H1 (cell line): ENCODE measurements around the gene NRXN3. TPM values are rescaled to one million over a fixed set of nuclear protein-coding genes. Genes with fewer than 3 reads are reported as not detected.

Experiments
- CTCF ChIA-PET: fragments of 300-600 bp; sonication (Branson Sonifier 250); formaldehyde crosslinking; loops from one replicate; lab custom pipeline; 2021; ENCODE audit not compliant: partially characterized antibody; lab: Charles Lee
- POLR2A ChIA-PET: fragments of 300-600 bp; sonication (Branson Sonifier 250); formaldehyde crosslinking; loops from one replicate; lab custom pipeline; 2021; ENCODE audit warnings: inconsistent platforms; ENCODE audit not compliant: partially characterized antibody; lab: Charles Lee
- DNase-seq, 2 experiments: peaks; one replicate each; pipeline versions ENCODE4 v3.0.0 to v3.0.0-alpha.2; 2010 to 2022; ENCODE audit warnings: low spot score in 2 of 2, low read depth in 1 of 2, mixed read lengths in 1 of 2
- FAIRE-seq: peaks from 2 replicates; lab custom pipeline; 2011; peaks lifted over from hg19 to GRCh38; lab: Jason Lieb, UNC
- H2AFZ ChIP-seq: 2 replicates; pipeline ENCODE4 v1.8.1; 2012; ENCODE audit warnings: low read length, inconsistent platforms
- H2AK5ac ChIP-seq: 2 replicates; pipeline ENCODE4 v1.6.1; 2013; ENCODE audit warnings: low read depth, low read length
- H2BK120ac ChIP-seq: replicated peaks from 2 replicates; pipeline ENCODE3; 2013; ENCODE audit warnings: low read depth, low read length, inconsistent platforms
- H2BK12ac ChIP-seq: 2 replicates; pipeline ENCODE4 v1.6.1; 2013; ENCODE audit warnings: low read depth, low read length
- H2BK15ac ChIP-seq: 2 replicates; pipeline ENCODE4 v1.6.1; 2013; ENCODE audit warnings: low read length
- H2BK20ac ChIP-seq: 2 replicates; pipeline ENCODE4 v1.6.1; 2013; ENCODE audit warnings: low read length
- H2BK5ac ChIP-seq: 2 replicates; pipeline ENCODE4 v1.6.1; 2013; ENCODE audit warnings: low read depth, low read length
- H3K14ac ChIP-seq: 2 replicates; pipeline ENCODE4 v1.6.1; 2013; ENCODE audit warnings: inconsistent platforms; ENCODE audit not compliant: insufficient read length
- H3K18ac ChIP-seq: 2 replicates; pipeline ENCODE4 v1.6.1; 2013; ENCODE audit warnings: low read length; ENCODE audit errors: extremely low read depth
- H3K23ac ChIP-seq: 2 replicates; pipeline ENCODE4 v1.6.1; 2013; ENCODE audit warnings: inconsistent platforms; ENCODE audit not compliant: insufficient read length
- H3K23me2 ChIP-seq: 2 replicates; pipeline ENCODE4 v1.6.1; 2013; ENCODE audit warnings: low read depth, low read length
- H3K27ac ChIP-seq: 2 replicates; pipeline ENCODE4 v1.6.1; 2011; ENCODE audit warnings: low read depth, low read length, inconsistent platforms
- H3K27me3 ChIP-seq, 4 experiments: replicated peaks in 1 of 4; 1 replicate in 1 of 4; 2 replicates in 3 of 4; pipeline versions ENCODE4 v1.6.1 to v1.8.1; 2011 to 2013; ENCODE audit warnings: low read length in 3 of 4, mild to moderate bottlenecking in 3 of 4, inconsistent platforms in 2 of 4, mixed read lengths in 2 of 4, moderate library complexity in 1 of 4; ENCODE audit not compliant: control insufficient read depth in 3 of 4, insufficient read depth in 3 of 4; ENCODE audit errors: extremely low read depth in 1 of 4
- H3K36me3 ChIP-seq, 4 experiments: 2 replicates each; pipeline versions ENCODE4 v1.6.1 to v1.8.1; 2011 to 2013; ENCODE audit warnings: mild to moderate bottlenecking in 4 of 4, low read length in 3 of 4, moderate library complexity in 2 of 4, control low read depth in 1 of 4, inconsistent platforms in 1 of 4; ENCODE audit not compliant: insufficient read depth in 4 of 4, control insufficient read depth in 2 of 4
- H3K4ac ChIP-seq: replicated peaks from 2 replicates; pipeline ENCODE3; 2013; ENCODE audit warnings: low read length, low read depth, mixed read lengths, inconsistent platforms; ENCODE audit not compliant: insufficient read length
- H3K4me1 ChIP-seq, 4 experiments: replicated peaks in 1 of 4; 1 replicate in 1 of 4; 2 replicates in 3 of 4; pipeline versions ENCODE4 v1.6.1 to v1.8.1; 2011 to 2013; ENCODE audit warnings: low read length in 3 of 4, inconsistent platforms in 2 of 4, mixed read lengths in 1 of 4; ENCODE audit not compliant: insufficient read depth in 4 of 4, control insufficient read depth in 3 of 4
- H3K4me2 ChIP-seq, 2 experiments: 2 replicates each; pipeline versions ENCODE4 v1.6.1 to v1.8.1; 2011 to 2013; ENCODE audit warnings: low read depth in 2 of 2, low read length in 2 of 2, control low read depth in 1 of 2, inconsistent platforms in 1 of 2, mild to moderate bottlenecking in 1 of 2; ENCODE audit not compliant: insufficient read depth in 1 of 2
- H3K4me3 ChIP-seq, 4 experiments: fragments of 200-600, 300-600 bp in 1 of 4; sonication (generic), shearing (Covaris generic), sonication (Bioruptor Twin) in 1 of 4; 2 replicates each; pipeline versions ENCODE4 v1.5.1 to v1.8.1; 2011 to 2016; ENCODE audit warnings: low read length in 4 of 4, low read depth in 3 of 4, control low read depth in 2 of 4, inconsistent platforms in 2 of 4, mild to moderate bottlenecking in 2 of 4, mixed read lengths in 1 of 4, moderate library complexity in 1 of 4; ENCODE audit not compliant: insufficient read depth in 2 of 4; ENCODE audit errors: extremely low read depth in 1 of 4
- H3K56ac ChIP-seq: replicated peaks from 2 replicates; pipeline ENCODE3; 2013; ENCODE audit warnings: low read depth, mild to moderate bottlenecking, mixed read lengths, low read length, inconsistent platforms; ENCODE audit not compliant: insufficient read length
- H3K79me1 ChIP-seq: 2 replicates; pipeline ENCODE4 v1.6.1; 2013; ENCODE audit warnings: low read depth, low read length, control low read depth
- H3K79me2 ChIP-seq, 2 experiments: 2 replicates each; pipeline versions ENCODE4 v1.6.1 to v1.8.1; 2012 to 2013; ENCODE audit warnings: low read length in 2 of 2, mild to moderate bottlenecking in 2 of 2, inconsistent platforms in 1 of 2; ENCODE audit not compliant: insufficient read depth in 2 of 2, control insufficient read depth in 1 of 2
- H3K9ac ChIP-seq, 4 experiments: replicated peaks in 1 of 4; 1 replicate in 1 of 4; 2 replicates in 3 of 4; pipeline versions ENCODE4 v1.6.1 to v1.8.1; 2011 to 2013; ENCODE audit warnings: low read depth in 3 of 4, low read length in 3 of 4, control low read depth in 2 of 4, mild to moderate bottlenecking in 2 of 4, moderate library complexity in 2 of 4, inconsistent platforms in 1 of 4; ENCODE audit errors: extremely low read depth in 1 of 4
- H3K9me3 ChIP-seq, 2 experiments: 2 replicates each; pipeline versions ENCODE4 v1.6.1 to v1.8.1; 2012 to 2013; ENCODE audit warnings: mild to moderate bottlenecking in 2 of 2, moderate library complexity in 2 of 2, control low read depth in 1 of 2, inconsistent platforms in 1 of 2, low read depth in 1 of 2, low read length in 1 of 2, mixed read lengths in 1 of 2; ENCODE audit not compliant: insufficient read depth in 2 of 2
- H4K20me1 ChIP-seq, 2 experiments: replicated peaks in 1 of 2; 2 replicates each; pipeline versions ENCODE3 to v1.8.1; 2011 to 2013; ENCODE audit warnings: inconsistent platforms in 2 of 2, low read length in 2 of 2, mild to moderate bottlenecking in 1 of 2; ENCODE audit not compliant: insufficient read depth in 2 of 2, control insufficient read depth in 1 of 2
- H4K5ac ChIP-seq: 2 replicates; pipeline ENCODE4 v1.6.1; 2013; ENCODE audit warnings: low read length, low read depth, mixed read lengths, inconsistent platforms; ENCODE audit not compliant: insufficient read length
- H4K8ac ChIP-seq: 2 replicates; pipeline ENCODE4 v1.8.0; 2013; ENCODE audit warnings: mild to moderate bottlenecking, moderate library complexity, low read length, inconsistent platforms; ENCODE audit not compliant: insufficient read depth; ENCODE audit errors: extremely low read depth
- H4K91ac ChIP-seq: replicated peaks from 2 replicates; pipeline ENCODE3; 2013; ENCODE audit warnings: low read length, mixed read lengths, inconsistent platforms; ENCODE audit not compliant: insufficient read length
- JUND ChIP-seq: IDR thresholded peaks from 2 replicates; pipeline ENCODE4 v1.6.1; 2011; ENCODE audit warnings: mild to moderate bottlenecking, improper control_type of control experiment, low read length
- RNF2 ChIP-seq: fragments of 200-900, 300-1000 bp; sonication (generic); IDR thresholded peaks from 2 replicates; pipeline ENCODE4 v1.7.1; 2016; ENCODE audit warnings: borderline replicate concordance, low read depth, mild to moderate bottlenecking, antibody characterized with exemption, low read length; ENCODE audit not compliant: poor library complexity, severe bottlenecking; ENCODE audit errors: missing control alignments
- SAP30 ChIP-seq: fragments of 300-600 bp; sonication (generic); IDR thresholded peaks from 2 replicates; pipeline ENCODE4 v1.7.1; 2012; ENCODE audit warnings: low read length, moderate library complexity, mild to moderate bottlenecking, inconsistent platforms; ENCODE audit not compliant: insufficient read depth, insufficient replicate concordance
- WGBS, 2 experiments: shearing (Covaris generic) in 1 of 2; methylation state at CpG; one replicate each; pipeline versions ENCODE4 v1.1.6 to v1.1.7; 2013 to 2015; ENCODE audit warnings: low lambda C conversion rate in 2 of 2, mixed read lengths in 2 of 2, inconsistent platforms in 1 of 2, low coverage in 1 of 2, missing lambda C conversion rate in 1 of 2; ENCODE audit not compliant: insufficient replicate concordance in 2 of 2, insufficient coverage in 1 of 2, insufficient read length in 1 of 2; ENCODE audit errors: extremely low coverage in 1 of 2, missing lambda C conversion rate in 1 of 2; 5-methylcytosine and 5-hydroxymethylcytosine counted together
- polyA plus RNA-seq, 7 experiments: library from polyadenylated mRNA; depleted of rRNA in 3 of 7; stranded (reverse) in 5 of 7; unstranded in 2 of 7; fragments of >200 nt in 5 of 7; fragments of 200-250 nt in 2 of 7; gene quantifications; 1 replicate in 5 of 7; 2 replicates in 1 of 7; 4 replicates in 1 of 7; pipeline versions ENCODE4 v1.2.1 to v1.2.3, GENCODE V29; 2011 to 2013; ENCODE audit warnings: missing spikeins in 2 of 7, mixed read lengths in 2 of 7
- total RNA-seq: library from RNA; stranded (reverse); fragmentation: NEBNext Ultra II Directional; extraction: Animal tissue kit (Norgen Biotek cat#: 25700); gene quantifications from 2 replicates; pipeline ENCODE4 v1.2.1, GENCODE V29; 2021

The NRXN3 gene
- total and polyA plus RNA-seq, 2 of the 8 experiments (the other 6 are each of a cell fraction or from before 2014, with no cell fraction given), result 2.6 to 4.1 TPM

DNA sequence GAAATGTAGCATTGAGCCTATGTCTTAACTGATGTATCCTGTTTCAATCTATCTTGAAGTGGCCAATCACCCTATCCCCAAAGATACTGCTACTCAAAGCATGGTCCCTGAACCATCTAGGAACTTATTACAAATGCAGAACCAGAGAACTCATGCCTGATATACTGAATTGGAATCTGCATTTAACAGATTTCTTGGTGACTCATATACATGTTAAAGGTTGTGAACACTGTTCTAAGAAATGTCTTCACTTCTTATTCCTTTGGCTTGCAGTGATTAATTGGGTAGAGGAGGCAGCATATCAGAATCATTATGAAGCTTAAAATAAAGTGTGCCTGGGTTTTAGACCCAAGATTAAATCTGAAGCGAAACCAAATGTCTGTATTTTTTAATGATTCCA lies 1245.6 kb downstream of the NRXN3 start:
- no peak overlapping the region for H3K9ac ChIP-seq
- no peak overlapping the region for H2BK120ac ChIP-seq
- no peak overlapping the region for H2BK12ac ChIP-seq
- no peaks in the 10 kb centered on the region for H3K27me3 ChIP-seq
- no peak overlapping the region for H3K27ac ChIP-seq
- no peak overlapping the region for H3K23ac ChIP-seq
- H2AK5ac ChIP-seq, result no peak overlapping the region
- TF ChIP-seq JUND (no peak), SAP30 (no peak), RNF2 (no peak)
- no peaks in the 10 kb centered on the region for H4K20me1 ChIP-seq
- no peaks in the 10 kb centered on the region for H3K36me3 ChIP-seq
- H3K4me3 ChIP-seq, result no peak overlapping the region
- DNase-seq (no peak), FAIRE-seq (no peak)
- H3K4me2 ChIP-seq, result no peak overlapping the region
- H3K56ac ChIP-seq, result no peak overlapping the region
- no peak overlapping the region for H2BK5ac ChIP-seq
- H4K91ac ChIP-seq, result no peak overlapping the region
- no peaks in the 10 kb centered on the region; a peak in 1 of 7 replicates for H3K4me1 ChIP-seq
- POLR2A ChIA-PET, result no interaction called here
- H3K9me3 ChIP-seq, result no peaks in the 10 kb centered on the region
- WGBS, 2 experiments, result 90% methylated on average over 1 of the region's 1 CpG; no CpG with 5 or more reads in 1 of the 2 experiments
- H4K5ac ChIP-seq, result no peak overlapping the region
- no peak overlapping the region for H2BK15ac ChIP-seq
- H3K18ac ChIP-seq, result no peak overlapping the region
- no peaks in the 10 kb centered on the region for H3K23me2 ChIP-seq
- no peak overlapping the region; the same call in 1 of the 2 replicates for H2BK20ac ChIP-seq
- H2AFZ ChIP-seq, result no peak overlapping the region
- no peaks in the 10 kb centered on the region for H3K79me2 ChIP-seq
- H3K79me1 ChIP-seq, result no peaks in the 10 kb centered on the region
- CTCF ChIA-PET, result interaction anchor here (0.8 kb wide), 1 partner anchor 15 kb away, joined by 3 read pairs; no protein-coding TSS in a partner anchor
- no peak overlapping the region for H3K4ac ChIP-seq
- H4K8ac ChIP-seq, result no peak overlapping the region
- H3K14ac ChIP-seq, result no peak overlapping the region
